Smooth muscle cell (in vitro differentiated cells): ENCODE measurements around the gene HBEGF. TPM values are rescaled to one million over a fixed set of nuclear protein-coding genes. Genes with fewer than 3 reads are reported as not detected.

ENCODE experiments used
- DNase-seq: peaks from one replicate; lab custom pipeline; 2025; ENCODE audit not compliant: unreplicated experiment; lab: John Stamatoyannopoulos, UW
- H2AFZ ChIP-seq: fragments of 200-600 bp; sonication (generic); 2 replicates; pipeline ENCODE4 v1.6.0; 2016; ENCODE audit warnings: antibody characterized with exemption, low read depth, mild to moderate bottlenecking
- H3F3A ChIP-seq: fragments of 200-600 bp; sonication (generic); 2 replicates; pipeline ENCODE4 v1.6.0; 2017; ENCODE audit warnings: antibody characterized with exemption, low read depth
- H3K27ac ChIP-seq: fragments of 200-600 bp; sonication (generic); 2 replicates; pipeline ENCODE4 v1.5.1; 2016; ENCODE audit warnings: low read depth, mild to moderate bottlenecking
- H3K27me3 ChIP-seq: fragments of 200-600 bp; sonication (generic); 2 replicates; pipeline ENCODE4 v1.6.1; 2016; ENCODE audit warnings: low read depth, mild to moderate bottlenecking
- H3K36me3 ChIP-seq: fragments of 200-600 bp; sonication (generic); 2 replicates; pipeline ENCODE4 v1.5.1; 2016; ENCODE audit warnings: low read depth
- H3K4me1 ChIP-seq: fragments of 200-600 bp; sonication (generic); 2 replicates; pipeline ENCODE4 v1.5.1; 2016; ENCODE audit warnings: low read depth
- H3K4me2 ChIP-seq: fragments of 200-600 bp; sonication (generic); 2 replicates; pipeline ENCODE4 v1.6.0; 2016; ENCODE audit warnings: mild to moderate bottlenecking
- H3K4me3 ChIP-seq: fragments of 200-600 bp; sonication (generic); 2 replicates; pipeline ENCODE4 v1.5.1; 2016; ENCODE audit warnings: mild to moderate bottlenecking
- H3K79me2 ChIP-seq: fragments of 200-600 bp; sonication (generic); 2 replicates; pipeline ENCODE4 v1.6.0; 2016; ENCODE audit warnings: low read depth, mild to moderate bottlenecking
- H3K9ac ChIP-seq: fragments of 200-600 bp; sonication (generic); 2 replicates; pipeline ENCODE4 v1.6.0; 2016; ENCODE audit warnings: low read depth
- H3K9me3 ChIP-seq: fragments of 200-600 bp; sonication (generic); replicated peaks from 2 replicates; pipeline ENCODE4 v1.5.1; 2016; ENCODE audit warnings: low read depth
- H4K20me1 ChIP-seq: fragments of 200-600 bp; sonication (generic); 2 replicates; pipeline ENCODE4 v1.6.0; 2016; ENCODE audit warnings: low read depth
- CTCF ChIP-seq: fragments of 200-600 bp; sonication (generic); IDR thresholded peaks from 2 replicates; pipeline ENCODE4 v1.5.1; 2017; ENCODE audit warnings: borderline replicate concordance, mild to moderate bottlenecking, antibody characterized with exemption; ENCODE audit not compliant: insufficient read depth, poor library complexity, severe bottlenecking
- WGBS: methylation state at CpG from one replicate; pipeline ENCODE4 v1.1.7; 2016; ENCODE audit warnings: low lambda C conversion rate; 5-methylcytosine and 5-hydroxymethylcytosine counted together
- polyA plus RNA-seq: library from polyadenylated mRNA; unstranded; fragments of >200 nt; fragmentation: Nextera tagmentation; extraction: Ambion mirVana; gene quantifications from 2 replicates; pipeline ENCODE4 v1.2.1, GENCODE V29; 2016
- total RNA-seq: library from RNA; depleted of rRNA; stranded (reverse); fragments of >200 nt; gene quantifications from 2 replicates; pipeline ENCODE4 v1.2.3, GENCODE V29; 2014

The HBEGF gene
- total and polyA plus RNA-seq, 2 experiments from 2014 or later = 36.7 to 37.1 TPM

DNA sequence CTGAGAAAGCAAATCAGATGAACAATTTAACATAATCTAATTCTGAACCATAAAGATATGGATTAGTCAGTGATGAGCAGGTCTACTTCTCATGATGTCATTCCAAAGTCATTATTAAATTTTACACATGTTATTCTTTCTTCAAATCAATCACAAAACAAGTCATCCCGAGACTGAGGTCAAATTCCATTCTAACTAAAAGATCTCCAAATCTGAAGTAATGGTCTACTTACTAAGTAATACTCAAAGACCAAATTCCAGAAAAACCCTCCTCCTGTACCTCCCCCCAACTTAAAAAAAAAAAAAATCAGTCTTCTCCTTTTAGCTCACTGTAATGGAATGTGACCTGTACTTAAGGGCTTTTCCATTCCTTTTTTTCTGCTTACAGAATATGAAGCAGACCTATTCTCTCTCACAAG is 48.2 kb downstream of the HBEGF start:
- H3K4me3 ChIP-seq = no peak overlapping the region
- no peaks in the 10 kb centered on the region for H3K9me3 ChIP-seq
- no peaks in the 10 kb centered on the region for H3K36me3 ChIP-seq
- DNase-seq = no peak
- no peak for TF ChIP-seq CTCF
- no peak overlapping the region for H2AFZ ChIP-seq
- H3K4me2 ChIP-seq = peak overlapping the region; percentile 49
- peaks cover 6% of the 10 kb centered on the region for H3F3A ChIP-seq
- H3K79me2 ChIP-seq = peaks cover 80% of the 10 kb centered on the region
- peak overlapping the region; percentile 81 for H3K27ac ChIP-seq
- no peaks in the 10 kb centered on the region for H3K27me3 ChIP-seq
- peaks cover 20% of the 10 kb centered on the region for H3K4me1 ChIP-seq
- peaks cover 7% of the 10 kb centered on the region for H4K20me1 ChIP-seq
- H3K9ac ChIP-seq = peak overlapping the region; percentile 49
- WGBS = 41% methylated on average over 1 of the region's 1 CpG

DNA sequence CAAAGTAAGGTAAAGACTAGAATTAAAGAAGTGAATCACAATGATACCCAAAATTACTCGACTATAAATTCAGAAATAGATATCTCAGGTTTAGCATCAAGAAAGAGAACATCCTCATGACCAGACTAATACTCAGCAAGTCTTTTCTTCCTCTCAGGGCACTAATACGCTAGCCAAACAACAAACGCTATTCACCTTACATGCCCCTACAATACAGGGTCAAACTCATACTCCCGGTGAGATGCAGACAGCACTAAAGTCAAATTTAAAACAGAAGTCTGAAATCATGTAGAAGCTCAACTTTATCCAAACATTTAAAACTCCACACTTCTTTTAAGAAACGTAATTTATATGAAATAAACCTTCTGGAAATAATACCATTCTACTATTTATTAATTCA is 49.1 kb downstream of the HBEGF start:
- peaks cover 84% of the 10 kb centered on the region for H3K79me2 ChIP-seq
- H3K9me3 ChIP-seq = no peaks in the 10 kb centered on the region
- H2AFZ ChIP-seq = no peak overlapping the region
- 84% methylated on average over 5 of the region's 5 CpGs for WGBS
- H3K27me3 ChIP-seq = no peaks in the 10 kb centered on the region
- no peak overlapping the region for H3K9ac ChIP-seq
- H3K27ac ChIP-seq = peak overlapping the region; percentile 81
- peaks cover 20% of the 10 kb centered on the region for H3K4me1 ChIP-seq
- no peak overlapping the region for H3K4me3 ChIP-seq
- H3K4me2 ChIP-seq = peak overlapping the region; percentile 49
- DNase-seq = no peak
- peaks cover 15% of the 10 kb centered on the region for H4K20me1 ChIP-seq
- H3F3A ChIP-seq = peaks cover 6% of the 10 kb centered on the region
- no peaks in the 10 kb centered on the region for H3K36me3 ChIP-seq
- no peak for TF ChIP-seq CTCF

GRCh38 chr5:140296289-140296688 is 50.1 kb downstream of the HBEGF start:
- H3F3A ChIP-seq = peaks cover 6% of the 10 kb centered on the region
- H3K27ac ChIP-seq = peak overlapping the region; percentile 81
- peaks cover 84% of the 10 kb centered on the region for H3K79me2 ChIP-seq
- H4K20me1 ChIP-seq = peaks cover 20% of the 10 kb centered on the region
- WGBS = 45% methylated on average over 3 of the region's 3 CpGs
- no peaks in the 10 kb centered on the region for H3K36me3 ChIP-seq
- DNase-seq = no peak
- no peak overlapping the region for H3K9ac ChIP-seq
- H3K4me2 ChIP-seq = peak overlapping the region; percentile 38
- H3K9me3 ChIP-seq = no peaks in the 10 kb centered on the region
- H3K27me3 ChIP-seq = no peaks in the 10 kb centered on the region
- H3K4me3 ChIP-seq = no peak overlapping the region
- TF ChIP-seq CTCF = no peak
- peaks cover 12% of the 10 kb centered on the region for H3K4me1 ChIP-seq
- H2AFZ ChIP-seq = no peak overlapping the region

GRCh38 chr5:140295414-140295813 is 51.0 kb downstream of the HBEGF start:
- Histone ChIP-seq H3K4me1 (peaks cover 4% of the 10 kb centered on the region), H3F3A (peaks cover 6% of the 10 kb centered on the region), H3K4me2 (peak overlapping the region; percentile 45), H4K20me1 (peaks cover 20% of the 10 kb centered on the region), H2AFZ (no peak overlapping the region), H3K9ac (no peak overlapping the region), H3K27me3 (no peaks in the 10 kb centered on the region), H3K4me3 (no peak overlapping the region), H3K27ac (peak overlapping the region; percentile 81), H3K9me3 (no peaks in the 10 kb centered on the region), H3K79me2 (peaks cover 84% of the 10 kb centered on the region), H3K36me3 (no peaks in the 10 kb centered on the region)
- no peak for TF ChIP-seq CTCF
- 33% methylated on average over 1 of the region's 1 CpG for WGBS
- no peak for DNase-seq
